Lung (tissue), 12 donors: ENCODE results near the gene PXYLP1. TPM values are rescaled to one million over a fixed set of nuclear protein-coding genes. Genes with fewer than 3 reads are reported as not detected.
A peak's percentile ranks its signal among the peaks of the same experiment; 100 is the strongest.
"Not testable (repeated sequence)": the region's sequence is repeated elsewhere in the genome, so short reads cannot be mapped to it uniquely, and the experiment has no call there.

ENCODE experiments used
- ATAC-seq: fragments of 200-7000 bp; cut with Tn5 transposase; one replicate; pipeline ENCODE4 v1.9.1; 2020; ENCODE audit warnings: moderate number of reproducible peaks; ENCODE audit not compliant: insufficient read depth, low FRiP score
- DNase-seq, 3 donors: peaks; one replicate each; pipeline ENCODE4 v3.0.0-alpha.2; 2013 to 2017
- H3K27ac ChIP-seq, 2 donors: one replicate each; pipeline ENCODE4 v1.5.1; 2013; ENCODE audit warnings: mild to moderate bottlenecking in 2 of 2, moderate library complexity in 2 of 2, control low read depth in 1 of 2, inconsistent platforms in 1 of 2, low read depth in 1 of 2, low read length in 1 of 2
- H3K27me3 ChIP-seq, 3 donors: one replicate each; pipeline ENCODE4 v1.5.1; 2013; ENCODE audit warnings: low read length in 2 of 3; ENCODE audit not compliant: control insufficient read depth in 3 of 3, insufficient read depth in 3 of 3
- H3K36me3 ChIP-seq, 4 donors: one replicate each; pipeline ENCODE4 v1.5.1; 2013; ENCODE audit warnings: low read length in 4 of 4, mild to moderate bottlenecking in 1 of 4, moderate library complexity in 1 of 4; ENCODE audit not compliant: control insufficient read depth in 4 of 4, insufficient read depth in 4 of 4
- H3K4me1 ChIP-seq, 5 donors: one replicate each; pipeline ENCODE4 v1.5.1; 2013; ENCODE audit warnings: low read length in 5 of 5, mild to moderate bottlenecking in 2 of 5, moderate library complexity in 1 of 5; ENCODE audit not compliant: control insufficient read depth in 5 of 5, insufficient read depth in 5 of 5
- H3K4me3 ChIP-seq: one replicate; pipeline ENCODE4 v1.5.1; 2013; ENCODE audit warnings: mild to moderate bottlenecking, control low read depth, moderate library complexity
- H3K9ac ChIP-seq, 2 donors: one replicate each; pipeline ENCODE4 v1.5.1; 2013; ENCODE audit warnings: low read length in 2 of 2, control low read depth in 1 of 2; ENCODE audit not compliant: insufficient read depth in 1 of 2
- H3K9me3 ChIP-seq, 4 donors: one replicate each; pipeline ENCODE4 v1.5.1; 2013; ENCODE audit warnings: low read length in 3 of 4, mild to moderate bottlenecking in 1 of 4, moderate library complexity in 1 of 4; ENCODE audit not compliant: control insufficient read depth in 4 of 4, insufficient read depth in 3 of 4
- CTCF ChIP-seq: IDR thresholded peaks from 2 replicates; pipeline ENCODE4 v1.5.1; 2012; ENCODE audit warnings: mild to moderate bottlenecking; ENCODE audit errors: control extremely low read depth, extremely low read depth
- WGBS, 2 donors: extraction: QIAGEN DNeasy Blood & Tissue Kit; methylation state at CpG; one replicate each; pipeline ENCODE4 v1.1.7; 2013; 5-methylcytosine and 5-hydroxymethylcytosine counted together
- polyA plus RNA-seq, 2 donors: library from polyadenylated mRNA; stranded (reverse); fragments of 200-250 nt; gene quantifications; one replicate each; pipeline ENCODE4 v1.2.1, GENCODE V29; 2013
- total RNA-seq, 2 donors: library from RNA; depleted of rRNA in 1 of 2; stranded (reverse); fragments of >200 nt in 1 of 2; gene quantifications; one replicate each; pipeline ENCODE4 v1.2.1, GENCODE V29; 2014 to 2021
- donor health status: control.
- donor health status: control.
- donor health status: Bipolar disorder and iron deficiency.
- donor health status: healthy.
- donor health status: DM: yes; HTN: yes; CAD: no.

Gene PXYLP1
- total and polyA plus RNA-seq, 4 donors = 6.3 to 17.8 (median 7.4) TPM

GRCh38 chr3:141292356-141293058, 60.9 kb downstream of the PXYLP1 start:
- no peak overlapping the region for H3K4me3 ChIP-seq
- no peak overlapping the region for H3K9ac ChIP-seq
- no peak for TF ChIP-seq CTCF
- DNase-seq (peak; percentile 49 to 72 (median 67)), ATAC-seq (no peak)
- no peak overlapping the region for H3K27ac ChIP-seq
- H3K27me3 ChIP-seq = no peaks in the 10 kb centered on the region
- no peaks in the 10 kb centered on the region for H3K9me3 ChIP-seq
- H3K4me1 ChIP-seq = peaks cover 0 to 33% (median 8%) of the 10 kb centered on the region in 5 donors
- H3K36me3 ChIP-seq = peaks cover 4 to 14% (median 6%) of the 10 kb centered on the region in 4 donors
- WGBS, 2 donors = 88% methylated on average over 19 of the region's 19 CpGs

- ATAC-seq = no peak
- Histone ChIP-seq H3K27ac (no peak overlapping the region), H3K9me3 (no peaks in the 10 kb centered on the region), H3K9ac (peak overlapping the region in 1 of 2 donors; percentile 73), H3K27me3 (no peaks in the 10 kb centered on the region), H3K4me3 (no peak overlapping the region), H3K4me1 (peaks cover 0 to 33% (median 8%) of the 10 kb centered on the region in 5 donors), H3K36me3 (peaks cover 0 to 12% (median 4%) of the 10 kb centered on the region in 4 donors)
- TF ChIP-seq CTCF = no peak
- whole genome bisulfite sequencing, 2 donors = 22 to 35% methylated on average over 3 of the region's 3 CpGs
- DNase-seq = peak in 2 of 3 donors; percentile 60 to 67
Measured at GRCh38 chr3:141294301-141294700, 62.7 kb downstream of the PXYLP1 start.

GRCh38 chr3:141294848-141295247, 63.2 kb downstream of the PXYLP1 start:
- Histone ChIP-seq H3K4me1 (peaks cover 0 to 33% (median 8%) of the 10 kb centered on the region in 5 donors), H3K27ac (no peak overlapping the region), H3K9me3 (no peaks in the 10 kb centered on the region), H3K36me3 (peaks cover 0 to 12% (median 4%) of the 10 kb centered on the region in 4 donors), H3K27me3 (no peaks in the 10 kb centered on the region), H3K9ac (peak overlapping the region in 1 of 2 donors; percentile 73), H3K4me3 (no peak overlapping the region)
- 28 to 57% methylated on average over 2 of the region's 2 CpGs for WGBS, 2 donors
- ATAC-seq (no peak), DNase-seq (peak; percentile 24 to 83 (median 74))
- TF ChIP-seq CTCF = no peak

GRCh38 chr3:141300426-141300825, 68.8 kb downstream of the PXYLP1 start:
- not testable (repeated sequence) for H3K36me3 ChIP-seq, H3K4me1 ChIP-seq, DNase-seq, H3K27me3 ChIP-seq, H3K27ac ChIP-seq, H3K9ac ChIP-seq, H3K9me3 ChIP-seq, ATAC-seq, H3K4me3 ChIP-seq
- 89 to 97% methylated on average over 7 of the region's 7 CpGs for WGBS, 2 donors
